Subcutaneous adipose tissue (tissue), 4 donors: ENCODE data around the gene SCYL2. TPM values are rescaled to one million over a fixed set of nuclear protein-coding genes. Genes with fewer than 3 reads are reported as not detected.

Experiments
- total RNA-seq, 4 donors: library from RNA; depleted of rRNA; stranded (reverse); fragments of >200 nt; gene quantifications; one replicate each; pipeline ENCODE4 v1.1.0, GENCODE V29; 2016
- TF ChIP-seq, protein P1 (sequence below): fragments of 450-650 bp; IDR thresholded peaks from one replicate; pipeline ENCODE4 v1.5.1; 2016; ENCODE audit warnings: low read depth, mild to moderate bottlenecking, control low read depth, antibody characterized with exemption, moderate library complexity

Gene SCYL2
- total RNA-seq, 4 donors from 2014 or later = 37.3 to 76.0 (median 41.1) TPM

DNA sequence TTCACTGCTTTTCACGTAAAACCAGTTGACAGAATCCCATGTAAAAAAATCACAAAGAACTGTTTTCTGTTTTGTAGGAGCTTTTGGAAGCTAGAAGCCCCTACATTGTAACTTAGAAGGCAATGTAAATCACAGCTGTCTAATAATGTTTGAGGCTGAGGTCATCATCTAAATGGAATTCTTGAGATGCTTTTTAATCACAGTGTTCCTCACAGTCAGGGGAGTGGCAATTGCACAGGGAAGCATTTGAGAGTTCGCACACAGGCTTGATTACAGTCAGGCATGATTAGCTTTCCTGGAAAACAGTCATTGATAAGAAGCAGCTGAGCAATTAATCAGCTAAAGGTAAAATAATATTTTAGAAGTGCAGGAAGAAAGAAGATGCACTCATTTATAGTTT lies 92.8 kb downstream of the SCYL2 start:
- TF ChIP-seq, protein P1, sequence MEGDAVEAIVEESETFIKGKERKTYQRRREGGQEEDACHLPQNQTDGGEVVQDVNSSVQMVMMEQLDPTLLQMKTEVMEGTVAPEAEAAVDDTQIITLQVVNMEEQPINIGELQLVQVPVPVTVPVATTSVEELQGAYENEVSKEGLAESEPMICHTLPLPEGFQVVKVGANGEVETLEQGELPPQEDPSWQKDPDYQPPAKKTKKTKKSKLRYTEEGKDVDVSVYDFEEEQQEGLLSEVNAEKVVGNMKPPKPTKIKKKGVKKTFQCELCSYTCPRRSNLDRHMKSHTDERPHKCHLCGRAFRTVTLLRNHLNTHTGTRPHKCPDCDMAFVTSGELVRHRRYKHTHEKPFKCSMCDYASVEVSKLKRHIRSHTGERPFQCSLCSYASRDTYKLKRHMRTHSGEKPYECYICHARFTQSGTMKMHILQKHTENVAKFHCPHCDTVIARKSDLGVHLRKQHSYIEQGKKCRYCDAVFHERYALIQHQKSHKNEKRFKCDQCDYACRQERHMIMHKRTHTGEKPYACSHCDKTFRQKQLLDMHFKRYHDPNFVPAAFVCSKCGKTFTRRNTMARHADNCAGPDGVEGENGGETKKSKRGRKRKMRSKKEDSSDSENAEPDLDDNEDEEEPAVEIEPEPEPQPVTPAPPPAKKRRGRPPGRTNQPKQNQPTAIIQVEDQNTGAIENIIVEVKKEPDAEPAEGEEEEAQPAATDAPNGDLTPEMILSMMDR = no peak

GRCh38 chr12:100360450-100360849 lies 93.5 kb downstream of the SCYL2 start:
- TF ChIP-seq, protein P1 = no peak

GRCh38 chr12:100364324-100364723 lies 97.3 kb downstream of the SCYL2 start:
- TF ChIP-seq, protein P1 = no peak

DNA sequence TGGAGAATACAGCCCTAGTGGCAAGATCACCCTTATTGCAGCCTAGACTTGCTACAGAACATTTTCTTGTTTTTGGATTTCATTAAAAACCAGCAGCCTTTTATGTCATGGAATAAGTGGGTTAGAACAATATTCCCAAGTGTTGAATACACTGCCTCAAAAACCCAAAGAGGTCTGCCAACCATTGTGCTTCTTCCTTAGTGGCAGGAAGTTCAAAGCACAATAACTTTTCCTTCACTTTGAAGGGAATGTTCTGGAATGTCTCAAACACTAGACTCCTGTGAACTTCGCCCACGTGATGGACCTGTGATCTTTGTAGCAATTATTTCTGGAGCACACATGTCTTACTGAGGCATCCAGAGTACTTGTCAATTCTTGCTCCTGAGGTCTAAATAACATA lies 98.4 kb downstream of the SCYL2 start:
- TF ChIP-seq, protein P1 = no peak

GRCh38 chr12:100368066-100368465 lies 101.1 kb downstream of the SCYL2 start:
- TF ChIP-seq, protein P1 = no peak

- TF ChIP-seq, protein P1 = no peak
Measured at GRCh38 chr12:100371146-100371545, 104.2 kb downstream of the SCYL2 start.

GRCh38 chr12:100372853-100373640 lies 106.1 kb downstream of the SCYL2 start:
- TF ChIP-seq, protein P1 = no peak
